Endothelial cell of umbilical vein (primary cell): ENCODE results near the gene RAB31.

Source experiments
- EZH2 ChIP-seq: IDR thresholded peaks from 2 replicates; pipeline ENCODE4 v1.6.1; 2012; ENCODE audit warnings: borderline replicate concordance, low read depth, mild to moderate bottlenecking, moderate library complexity, low read length, inconsistent platforms; ENCODE audit not compliant: severe bottlenecking
- FOS ChIP-seq: IDR thresholded peaks from 2 replicates; pipeline ENCODE4 v1.6.1; 2011; ENCODE audit warnings: mild to moderate bottlenecking, low read length, moderate library complexity, borderline replicate concordance; ENCODE audit not compliant: insufficient read depth
- POLR2A ChIP-seq: IDR thresholded peaks from 2 replicates; pipeline ENCODE4 v1.6.1; 2012; ENCODE audit warnings: low read depth, mild to moderate bottlenecking, control low read depth, low read length
- TF ChIP-seq, protein P1 (sequence below), 2 donors: IDR thresholded peaks; 1 replicate in 1 of 2; 2 replicates in 1 of 2; pipeline ENCODE4 v1.5.1; 2011; ENCODE audit warnings: low read length in 2 of 2, mild to moderate bottlenecking in 2 of 2, moderate library complexity in 2 of 2, control low read depth in 1 of 2, inconsistent platforms in 1 of 2, low read depth in 1 of 2; ENCODE audit not compliant: insufficient read depth in 1 of 2; ENCODE audit errors: extremely low read depth in 1 of 2

DNA sequence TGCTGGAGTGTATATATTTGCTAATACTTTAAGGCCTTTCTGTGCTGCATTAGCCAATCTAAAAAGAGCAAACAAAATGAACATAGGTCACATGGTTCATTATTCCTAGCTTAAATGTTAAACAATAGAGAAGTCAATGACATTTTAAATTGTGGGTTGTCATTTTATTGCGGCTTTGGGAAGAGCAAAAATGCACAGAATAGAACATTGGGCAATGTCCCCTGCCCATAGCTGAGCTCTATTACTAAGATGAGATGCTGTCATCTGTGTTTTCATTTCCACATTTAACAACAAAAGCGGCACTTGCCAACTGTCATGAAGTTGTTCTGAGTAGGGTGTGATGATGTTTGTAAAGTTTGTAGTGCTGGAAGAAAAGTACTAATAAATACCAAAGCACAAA lies 202.6 kb downstream of the RAB31 start:
- TF ChIP-seq EZH2: no peak
- TF ChIP-seq POLR2A: no peak
- TF ChIP-seq, protein P1, sequence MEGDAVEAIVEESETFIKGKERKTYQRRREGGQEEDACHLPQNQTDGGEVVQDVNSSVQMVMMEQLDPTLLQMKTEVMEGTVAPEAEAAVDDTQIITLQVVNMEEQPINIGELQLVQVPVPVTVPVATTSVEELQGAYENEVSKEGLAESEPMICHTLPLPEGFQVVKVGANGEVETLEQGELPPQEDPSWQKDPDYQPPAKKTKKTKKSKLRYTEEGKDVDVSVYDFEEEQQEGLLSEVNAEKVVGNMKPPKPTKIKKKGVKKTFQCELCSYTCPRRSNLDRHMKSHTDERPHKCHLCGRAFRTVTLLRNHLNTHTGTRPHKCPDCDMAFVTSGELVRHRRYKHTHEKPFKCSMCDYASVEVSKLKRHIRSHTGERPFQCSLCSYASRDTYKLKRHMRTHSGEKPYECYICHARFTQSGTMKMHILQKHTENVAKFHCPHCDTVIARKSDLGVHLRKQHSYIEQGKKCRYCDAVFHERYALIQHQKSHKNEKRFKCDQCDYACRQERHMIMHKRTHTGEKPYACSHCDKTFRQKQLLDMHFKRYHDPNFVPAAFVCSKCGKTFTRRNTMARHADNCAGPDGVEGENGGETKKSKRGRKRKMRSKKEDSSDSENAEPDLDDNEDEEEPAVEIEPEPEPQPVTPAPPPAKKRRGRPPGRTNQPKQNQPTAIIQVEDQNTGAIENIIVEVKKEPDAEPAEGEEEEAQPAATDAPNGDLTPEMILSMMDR (IDR thresholded peaks at IDR 0.05; ENCODE audit: extremely low read depth in 1 of 2, insufficient read depth in 1 of 2, low read depth in 1 of 2, low read length in 2 of 2): no peak
- TF ChIP-seq FOS: no peak
